ENCODE measurements around the gene FHL2. TPM values are rescaled to one million over a fixed set of nuclear protein-coding genes. Genes with fewer than 3 reads are reported as not detected.

FHL2 gene
- polyA plus RNA-seq, 1 donor (not counting 4 experiments of a cell fraction or from before 2014, with no cell fraction given) = 132 TPM

DNA sequence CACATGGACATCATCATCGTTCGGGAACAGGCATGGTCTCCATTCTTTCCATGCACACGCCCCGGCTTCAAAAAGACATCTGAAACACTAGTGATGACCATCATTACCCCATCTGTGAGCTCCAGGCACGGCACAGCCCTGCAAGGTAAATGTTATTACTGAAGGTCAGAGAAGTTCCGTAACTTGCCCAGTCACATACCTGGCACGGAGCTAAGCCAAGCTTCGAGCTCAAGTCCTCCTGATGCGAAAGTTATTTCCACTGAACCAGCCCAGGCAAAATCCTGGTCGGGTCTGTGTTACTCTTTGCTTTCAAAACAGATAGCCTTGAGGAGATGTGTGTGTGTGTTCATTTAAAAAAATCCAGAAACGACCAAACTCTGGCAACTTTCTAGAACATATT lies 22.8 kb downstream of the FHL2 start:
- no peak overlapping the region for H2AFZ ChIP-seq (ENCODE audit: control insufficient read depth, low read length)
- peak overlapping the region; percentile 47 for H3K4me2 ChIP-seq (ENCODE audit: control insufficient read depth, extremely low read depth, insufficient read depth, low read depth, low read length)
- H3K36me3 ChIP-seq (ENCODE audit: control insufficient read depth in 2 of 2, extremely low read depth in 1 of 2, insufficient read depth in 2 of 2, low read length in 2 of 2) = peaks cover 12 to 48% of the 10 kb centered on the region in 2 experiments
- H3K9me3 ChIP-seq (ENCODE audit: control insufficient read depth, low read depth, low read length) = no peaks in the 10 kb centered on the region
- H3K79me2 ChIP-seq (ENCODE audit: control insufficient read depth, insufficient read depth, low read length) = peaks cover 50% of the 10 kb centered on the region
- FAIRE-seq (peak; percentile 56), DNase-seq (ENCODE audit: low read depth, low spot score) (no peak)
- H3K9me1 ChIP-seq (ENCODE audit: control insufficient read depth, extremely low read depth, insufficient read depth, low read length) = no peaks in the 10 kb centered on the region
- no peak for TF ChIP-seq EZH2 (IDR thresholded peaks at IDR 0.05; ENCODE audit: low read length)
- TF ChIP-seq, protein P1, sequence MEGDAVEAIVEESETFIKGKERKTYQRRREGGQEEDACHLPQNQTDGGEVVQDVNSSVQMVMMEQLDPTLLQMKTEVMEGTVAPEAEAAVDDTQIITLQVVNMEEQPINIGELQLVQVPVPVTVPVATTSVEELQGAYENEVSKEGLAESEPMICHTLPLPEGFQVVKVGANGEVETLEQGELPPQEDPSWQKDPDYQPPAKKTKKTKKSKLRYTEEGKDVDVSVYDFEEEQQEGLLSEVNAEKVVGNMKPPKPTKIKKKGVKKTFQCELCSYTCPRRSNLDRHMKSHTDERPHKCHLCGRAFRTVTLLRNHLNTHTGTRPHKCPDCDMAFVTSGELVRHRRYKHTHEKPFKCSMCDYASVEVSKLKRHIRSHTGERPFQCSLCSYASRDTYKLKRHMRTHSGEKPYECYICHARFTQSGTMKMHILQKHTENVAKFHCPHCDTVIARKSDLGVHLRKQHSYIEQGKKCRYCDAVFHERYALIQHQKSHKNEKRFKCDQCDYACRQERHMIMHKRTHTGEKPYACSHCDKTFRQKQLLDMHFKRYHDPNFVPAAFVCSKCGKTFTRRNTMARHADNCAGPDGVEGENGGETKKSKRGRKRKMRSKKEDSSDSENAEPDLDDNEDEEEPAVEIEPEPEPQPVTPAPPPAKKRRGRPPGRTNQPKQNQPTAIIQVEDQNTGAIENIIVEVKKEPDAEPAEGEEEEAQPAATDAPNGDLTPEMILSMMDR (optimal IDR thresholded peaks at IDR 0.05 in 1 of 3, IDR thresholded peaks at IDR 0.05 in 1 of 3, conservative IDR thresholded peaks at IDR 0.05 in 1 of 3; ENCODE audit: extremely low read depth in 1 of 3, insufficient read depth in 2 of 3, low read length in 3 of 3) = no peak
- H3K27ac ChIP-seq (ENCODE audit: control insufficient read depth, insufficient read depth, low read length) = peak overlapping the region; percentile 57
- peaks cover 4% of the 10 kb centered on the region for H4K20me1 ChIP-seq (ENCODE audit: control insufficient read depth, extremely low read depth, insufficient read depth, low read length)
- no peak overlapping the region for H3K9ac ChIP-seq (ENCODE audit: control insufficient read depth, extremely low read depth, insufficient read depth, low read length)
- H3K4me3 ChIP-seq (ENCODE audit: control insufficient read depth in 2 of 3, extremely low read depth in 1 of 3, insufficient read depth in 2 of 3, low read depth in 1 of 3, low read length in 3 of 3) = peak overlapping the region in 1 of 3 experiments; percentile 21
- no peaks in the 10 kb centered on the region for H3K27me3 ChIP-seq (ENCODE audit: control insufficient read depth, extremely low read depth, insufficient read depth, low read length)
- H3K4me1 ChIP-seq (ENCODE audit: control insufficient read depth, extremely low read depth, insufficient read depth, low read length) = peaks cover 92% of the 10 kb centered on the region
- dilution Hi-C loops (cut with MboI; ENCODE audit: extremely low pct_ligation_motif_present, low sequenced_read_pairs) = no loop called here

DNA sequence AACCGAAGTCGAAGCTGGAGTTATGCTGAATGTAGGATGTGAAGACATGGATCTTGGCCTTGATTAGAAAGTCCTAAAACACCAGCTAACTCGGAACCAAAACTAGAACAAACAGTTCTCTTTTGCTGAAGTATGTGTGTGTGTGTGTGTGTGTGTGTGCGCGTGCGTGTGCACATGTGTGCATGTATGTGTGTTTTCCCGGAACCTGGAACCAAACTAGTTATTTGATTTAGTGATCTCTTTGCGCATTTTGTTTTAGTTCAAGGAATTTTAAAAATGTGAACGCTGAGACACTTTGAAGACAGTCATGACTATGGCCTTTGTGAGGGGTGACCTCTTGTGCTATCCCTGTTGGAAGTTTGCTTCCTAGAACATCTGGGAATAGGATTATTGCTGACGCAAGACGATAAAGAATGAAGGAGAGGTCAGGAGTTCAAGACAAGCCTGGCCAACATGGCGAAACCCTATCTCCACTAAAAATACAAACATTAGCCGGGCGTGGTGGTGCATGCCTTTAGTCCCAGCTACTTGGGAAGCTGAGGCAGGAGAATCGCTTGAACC lies 23.8 kb downstream of the FHL2 start:
- Histone ChIP-seq H3K9me3 (ENCODE audit: control insufficient read depth, low read depth, low read length) (no peaks in the 10 kb centered on the region), H3K79me2 (ENCODE audit: control insufficient read depth, insufficient read depth, low read length) (peaks cover 48% of the 10 kb centered on the region), H3K4me2 (ENCODE audit: control insufficient read depth, extremely low read depth, insufficient read depth, low read depth, low read length) (no peak overlapping the region), H3K9ac (ENCODE audit: control insufficient read depth, extremely low read depth, insufficient read depth, low read length) (no peak overlapping the region), H3K27me3 (ENCODE audit: control insufficient read depth, extremely low read depth, insufficient read depth, low read length) (no peaks in the 10 kb centered on the region), H3K4me3 (ENCODE audit: control insufficient read depth in 2 of 3, extremely low read depth in 1 of 3, insufficient read depth in 2 of 3, low read depth in 1 of 3, low read length in 3 of 3) (no peak overlapping the region), H4K20me1 (ENCODE audit: control insufficient read depth, extremely low read depth, insufficient read depth, low read length) (peaks cover 4% of the 10 kb centered on the region), H3K4me1 (ENCODE audit: control insufficient read depth, extremely low read depth, insufficient read depth, low read length) (peaks cover 89% of the 10 kb centered on the region), H3K36me3 (ENCODE audit: control insufficient read depth in 2 of 2, extremely low read depth in 1 of 2, insufficient read depth in 2 of 2, low read length in 2 of 2) (peaks cover 15 to 50% of the 10 kb centered on the region in 2 experiments), H3K27ac (ENCODE audit: control insufficient read depth, insufficient read depth, low read length) (peak overlapping the region; percentile 72), H2AFZ (ENCODE audit: control insufficient read depth, low read length) (no peak overlapping the region), H3K9me1 (ENCODE audit: control insufficient read depth, extremely low read depth, insufficient read depth, low read length) (no peaks in the 10 kb centered on the region)
- TF ChIP-seq, protein P1 (optimal IDR thresholded peaks at IDR 0.05 in 1 of 3, IDR thresholded peaks at IDR 0.05 in 1 of 3, conservative IDR thresholded peaks at IDR 0.05 in 1 of 3; ENCODE audit: extremely low read depth in 1 of 3, insufficient read depth in 2 of 3, low read length in 3 of 3) = no peak
- TF ChIP-seq EZH2 (IDR thresholded peaks at IDR 0.05; ENCODE audit: low read length) = no peak
- no peak for DNase-seq (ENCODE audit: low read depth, low spot score)
- dilution Hi-C loops (cut with MboI; ENCODE audit: extremely low pct_ligation_motif_present, low sequenced_read_pairs) = no loop called here
- peak; percentile 9 for FAIRE-seq
